HepG2 (cell line): ENCODE results near the gene PDLIM4. TPM values are rescaled to one million over a fixed set of nuclear protein-coding genes. Genes with fewer than 3 reads are reported as not detected.

Source experiments
- ATAC-seq: fragments of 200-7000 bp; cut with Tn5 transposase; 3 replicates; pipeline ENCODE4 v1.9.1; 2020; ENCODE audit warnings: mild to moderate bottlenecking, moderate library complexity
- BruUV-seq: library from RNA; stranded (reverse); fragments of 400-500 nt; replicated peaks from 2 replicates; lab custom pipeline; 2021; lab: Mats Ljungman, UMichigan
- CTCF ChIA-PET: fragments of 300-600 bp; formaldehyde crosslinking; extraction: SDS; loops from one replicate; lab custom pipeline; 2021; ENCODE audit warnings: low total read pairs, inconsistent platforms, low intra/inter-chr PET ratio; lab: Yijun Ruan, JAX
- POLR2A ChIA-PET: fragments of 350-600 bp; sonication (Branson Sonifier 250); formaldehyde crosslinking; loops from one replicate; lab custom pipeline; 2020; ENCODE audit warnings: antibody characterized with exemption, inconsistent platforms; lab: Yijun Ruan, JAX
- DNase-seq: peaks from one replicate; pipeline ENCODE4 v3.0.0-alpha.2; 2015; ENCODE audit warnings: low spot score
- FAIRE-seq: peaks from 3 replicates; lab custom pipeline; 2011; peaks lifted over from hg19 to GRCh38; lab: Jason Lieb, UNC
- H2AFZ ChIP-seq: one replicate; pipeline ENCODE4 v1.6.1; 2011; ENCODE audit warnings: low read length, inconsistent platforms
- H3K27ac ChIP-seq: fragments of 300-600 bp; 3 replicates; pipeline ENCODE4 v1.8.0; 2011; ENCODE audit warnings: mixed run types, mild to moderate bottlenecking, mixed read lengths, low read length, inconsistent platforms; ENCODE audit not compliant: insufficient read depth; ENCODE audit errors: extremely low read length
- H3K27me3 ChIP-seq, 2 experiments: fragments of 200-600 bp in 1 of 2; 2 replicates in 1 of 2; 3 replicates in 1 of 2; pipeline versions ENCODE4 v1.6.0 to v1.8.0; 2011; ENCODE audit warnings: low read length in 2 of 2, mild to moderate bottlenecking in 2 of 2, moderate library complexity in 2 of 2, inconsistent platforms in 1 of 2; ENCODE audit not compliant: insufficient read depth in 2 of 2, control insufficient read depth in 1 of 2
- H3K36me3 ChIP-seq, 2 experiments: fragments of 200-600 bp in 1 of 2; replicated peaks in 1 of 2; 2 replicates in 1 of 2; 3 replicates in 1 of 2; pipeline versions ENCODE4 v1.5.1 to v1.8.0; 2011; ENCODE audit warnings: low read length in 2 of 2, inconsistent platforms in 1 of 2; ENCODE audit not compliant: insufficient read depth in 2 of 2, control insufficient read depth in 1 of 2
- H3K4me1 ChIP-seq: 2 replicates; pipeline ENCODE4 v1.5.1; 2012; ENCODE audit warnings: low read length, inconsistent platforms; ENCODE audit not compliant: insufficient read depth
- H3K4me2 ChIP-seq: 2 replicates; pipeline ENCODE4 v1.6.0; 2011; ENCODE audit warnings: low read depth, low read length, inconsistent platforms
- H3K4me3 ChIP-seq, 3 experiments: fragments of 200-600 bp in 1 of 3; sonication (generic), shearing (Covaris generic) in 1 of 3; replicated peaks in 1 of 3; 2 replicates each; pipeline ENCODE4 v1.5.1; 2011 to 2016; ENCODE audit warnings: low read length in 3 of 3, inconsistent platforms in 2 of 3, low read depth in 2 of 3, mild to moderate bottlenecking in 2 of 3, control low read depth in 1 of 3, mixed read lengths in 1 of 3; ENCODE audit not compliant: insufficient read depth in 1 of 3
- H3K79me2 ChIP-seq: one replicate; pipeline ENCODE4 v1.6.1; 2011; ENCODE audit warnings: low read length, inconsistent platforms; ENCODE audit not compliant: insufficient read depth
- H3K9ac ChIP-seq: 2 replicates; pipeline ENCODE4 v1.6.0; 2011; ENCODE audit warnings: mild to moderate bottlenecking, low read depth, low read length, inconsistent platforms; ENCODE audit not compliant: insufficient read depth
- H3K9me3 ChIP-seq: 2 replicates; pipeline ENCODE4 v1.5.1; 2012; ENCODE audit warnings: mild to moderate bottlenecking, low read length
- H4K20me1 ChIP-seq: 2 replicates; pipeline ENCODE4 v1.6.0; 2011; ENCODE audit warnings: inconsistent platforms, mild to moderate bottlenecking, low read length, moderate library complexity; ENCODE audit not compliant: insufficient read depth
- FOSL2 ChIP-seq: sonication (generic); formaldehyde crosslinking; IDR thresholded peaks from 2 replicates; pipeline ENCODE4 v1.4.0; 2020; ENCODE audit warnings: missing genetic modification reagents
- FOXJ3 ChIP-seq: sonication (generic); formaldehyde crosslinking; IDR thresholded peaks from 2 replicates; pipeline ENCODE4 v1.4.0; 2020; ENCODE audit warnings: missing genetic modification reagents, mild to moderate bottlenecking, borderline replicate concordance
- GFI1 ChIP-seq: sonication (generic); formaldehyde crosslinking; IDR thresholded peaks from 2 replicates; pipeline ENCODE4 v1.5.0; 2020; ENCODE audit warnings: missing genetic modification reagents, mild to moderate bottlenecking, borderline replicate concordance
- HES4 ChIP-seq: sonication (generic); formaldehyde crosslinking; IDR thresholded peaks from 2 replicates; pipeline ENCODE4 v1.9.0; 2021; ENCODE audit warnings: mild to moderate bottlenecking, missing genetic modification reagents, borderline replicate concordance
- HNRNPK ChIP-seq: fragments of 200-400 bp; formaldehyde crosslinking; IDR thresholded peaks from 2 replicates; pipeline ENCODE4 v1.6.1; 2018; ENCODE audit warnings: low read length, low read depth, moderate library complexity, mild to moderate bottlenecking; ENCODE audit not compliant: poor library complexity, severe bottlenecking
- REXO4 ChIP-seq: sonication (generic); formaldehyde crosslinking; IDR thresholded peaks from 2 replicates; pipeline ENCODE4 v1.8.0; 2022; ENCODE audit warnings: missing genetic modification reagents, mild to moderate bottlenecking, borderline replicate concordance
- SAFB2 ChIP-seq: sonication (generic); formaldehyde crosslinking; IDR thresholded peaks from 2 replicates; pipeline ENCODE4 v1.5.1; 2020; ENCODE audit warnings: missing genetic modification reagents, low read depth, mild to moderate bottlenecking, borderline replicate concordance
- ZSCAN20 ChIP-seq: sonication (generic); formaldehyde crosslinking; IDR thresholded peaks from 2 replicates; pipeline ENCODE4 v1.4.0; 2020; ENCODE audit warnings: missing genetic modification reagents, mild to moderate bottlenecking, borderline replicate concordance
- WGBS: methylation state at CpG from one replicate; pipeline ENCODE4 v1.1.6; 2017; ENCODE audit warnings: low lambda C conversion rate; 5-methylcytosine and 5-hydroxymethylcytosine counted together
- in situ Hi-C: cut with HindIII; loops from 2 replicates; pipeline ENCODE4 v1.10.0; 2017; ENCODE audit warnings: low pct_unique_long_range_greater_than_20kb; ENCODE audit not compliant: extremely low pct_ligation_motif_present
- intact Hi-C: fragments of 100-400 bp; cut with micrococcal nuclease; formaldehyde crosslinking; loops from one replicate; pipeline ENCODE4 v1.10.0; 2022; ENCODE audit not compliant: unreplicated experiment
- polyA plus RNA-seq, 8 experiments: library from polyadenylated mRNA; depleted of rRNA in 3 of 8; stranded (reverse) in 7 of 8; unstranded in 1 of 8; fragments of >200 nt; fragmentation: Illumina TruSeq in 4 of 8; extraction: Trizol in 4 of 8; gene quantifications; 2 replicates each; pipeline versions ENCODE4 v1.2.1 to v1.2.3, GENCODE V29; 2011 to 2016; ENCODE audit warnings: low read depth in 4 of 8, missing spikeins in 1 of 8, mixed read lengths in 1 of 8; ENCODE audit not compliant: insufficient read depth in 1 of 8
- total RNA-seq, 5 experiments: library from RNA; depleted of rRNA; stranded (reverse); fragments of >200 nt; fragmentation: Illumina TruSeq; extraction: Trizol; gene quantifications; 2 replicates each; pipeline ENCODE4 v1.2.3, GENCODE V29; 2016; ENCODE audit warnings: low read depth in 1 of 5
- TF ChIP-seq, protein P1 (sequence below): sonication (generic); formaldehyde crosslinking; IDR thresholded peaks from 2 replicates; pipeline ENCODE4; 2020; ENCODE audit warnings: missing genetic modification reagents, mild to moderate bottlenecking, borderline replicate concordance
- TF ChIP-seq, protein P2 (sequence below): sonication (generic); formaldehyde crosslinking; IDR thresholded peaks from 2 replicates; pipeline ENCODE4 v1.5.0; 2020; ENCODE audit warnings: mild to moderate bottlenecking, missing genetic modification reagents, borderline replicate concordance
- TF ChIP-seq, protein P3 (sequence below): sonication (generic); formaldehyde crosslinking; IDR thresholded peaks from 2 replicates; pipeline ENCODE4 v1.4.0; 2020; ENCODE audit warnings: missing genetic modification reagents, borderline replicate concordance

The PDLIM4 gene
- total and polyA plus RNA-seq, 2 of the 13 experiments (the other 11 are each of a cell fraction or from before 2014, with no cell fraction given), result 1.1 to 2.3 TPM

DNA sequence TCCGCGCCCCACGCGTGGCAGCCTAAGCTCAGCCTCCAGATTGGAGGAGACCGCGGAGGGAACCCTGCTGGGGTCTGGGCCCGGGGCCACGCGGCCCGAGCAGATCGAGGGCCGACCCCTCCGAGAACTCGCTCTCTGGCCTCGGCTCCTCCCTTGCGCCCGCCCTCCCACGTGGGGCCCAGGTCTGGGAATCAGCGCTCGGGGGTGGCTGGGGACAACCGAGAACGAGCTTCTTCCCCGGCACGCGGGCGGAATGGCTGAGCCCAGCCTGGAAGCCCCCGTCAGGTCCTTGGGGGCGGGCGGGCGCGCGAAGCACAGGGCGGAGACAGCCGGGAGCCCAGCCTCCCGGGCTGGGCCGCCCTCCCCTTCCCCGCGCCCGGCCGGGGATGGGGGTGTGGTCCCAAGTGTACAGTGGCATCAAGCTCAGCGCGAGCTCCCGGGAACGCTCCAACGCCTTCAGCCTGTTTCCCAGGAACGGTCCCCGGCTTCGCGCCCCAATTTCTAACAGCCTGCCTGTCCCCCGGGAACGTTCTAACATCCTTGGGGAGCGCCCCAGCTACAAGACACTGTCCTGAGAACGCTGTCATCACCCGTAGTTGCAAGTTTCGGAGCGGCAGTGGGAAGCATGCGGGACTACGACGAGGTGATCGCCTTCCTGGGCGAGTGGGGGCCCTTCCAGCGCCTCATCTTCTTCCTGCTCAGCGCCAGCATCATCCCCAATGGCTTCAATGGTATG is 36.7 kb downstream of the PDLIM4 start, which contains the start of gene SLC22A4:
SLC22A4 (plus strand) TSS at position 403 of the 736 bp plus-strand sequence; CDS start at position 626, 223 bp downstream.
- Histone ChIP-seq H3K9ac (peak within 1 kb of the TSS; percentile 91), H3K9me3 (no peaks in the 10 kb centered on the region), H4K20me1 (no peaks in the 10 kb centered on the region), H3K27ac (peak within 1 kb of the TSS; percentile 92), H3K36me3 (no peaks in the 10 kb centered on the region), H3K79me2 (no peaks in the 10 kb centered on the region), H3K4me2 (peak within 1 kb of the TSS; percentile 99), H3K4me3 (peak within 1 kb of the TSS; percentile 51 to 79 (median 55)), H3K4me1 (peaks cover 29% of the 10 kb centered on the region), H3K27me3 (no peaks in the 10 kb centered on the region; a peak in 2 of 5 replicates), H2AFZ (peak within 1 kb of the TSS; percentile 85)
- BruUV-seq, result TSS peak; percentile 67
- FAIRE-seq, result no peak
- peak; percentile 90 for ATAC-seq
- intact Hi-C loops (loop anchor here (5.0 kb wide), 1 partner anchor 73 kb away; the partner anchor contains the start of gene SLC22A5), in situ Hi-C loops (loop anchor here (10.0 kb wide), 1 partner anchor 201 kb away; the partner anchor contains the start of gene IRF1)
- peak; percentile 87 for DNase-seq
- 0% methylated on average over 2 of the region's 63 CpGs for WGBS
- CTCF ChIA-PET, result no interaction called here
- POLR2A ChIA-PET, result interaction anchor here (0.6 to 4.7 kb wide), 30 partner anchors 9 to 757 kb away, joined by 3 to 51 read pairs (median 5); partner anchors contain the start of genes FNIP1, HSPA4, IRF1 and P4HA2
- no peak; the same call in 1 of the 2 replicates for TF ChIP-seq FOSL2 (CRISPR knock-in tag)
- TF ChIP-seq, protein P1, sequence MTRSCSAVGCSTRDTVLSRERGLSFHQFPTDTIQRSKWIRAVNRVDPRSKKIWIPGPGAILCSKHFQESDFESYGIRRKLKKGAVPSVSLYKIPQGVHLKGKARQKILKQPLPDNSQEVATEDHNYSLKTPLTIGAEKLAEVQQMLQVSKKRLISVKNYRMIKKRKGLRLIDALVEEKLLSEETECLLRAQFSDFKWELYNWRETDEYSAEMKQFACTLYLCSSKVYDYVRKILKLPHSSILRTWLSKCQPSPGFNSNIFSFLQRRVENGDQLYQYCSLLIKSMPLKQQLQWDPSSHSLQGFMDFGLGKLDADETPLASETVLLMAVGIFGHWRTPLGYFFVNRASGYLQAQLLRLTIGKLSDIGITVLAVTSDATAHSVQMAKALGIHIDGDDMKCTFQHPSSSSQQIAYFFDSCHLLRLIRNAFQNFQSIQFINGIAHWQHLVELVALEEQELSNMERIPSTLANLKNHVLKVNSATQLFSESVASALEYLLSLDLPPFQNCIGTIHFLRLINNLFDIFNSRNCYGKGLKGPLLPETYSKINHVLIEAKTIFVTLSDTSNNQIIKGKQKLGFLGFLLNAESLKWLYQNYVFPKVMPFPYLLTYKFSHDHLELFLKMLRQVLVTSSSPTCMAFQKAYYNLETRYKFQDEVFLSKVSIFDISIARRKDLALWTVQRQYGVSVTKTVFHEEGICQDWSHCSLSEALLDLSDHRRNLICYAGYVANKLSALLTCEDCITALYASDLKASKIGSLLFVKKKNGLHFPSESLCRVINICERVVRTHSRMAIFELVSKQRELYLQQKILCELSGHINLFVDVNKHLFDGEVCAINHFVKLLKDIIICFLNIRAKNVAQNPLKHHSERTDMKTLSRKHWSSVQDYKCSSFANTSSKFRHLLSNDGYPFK, result 0 out of 2 replicates have a peak, but pooled peaks have one; percentile 39
- TF ChIP-seq SAFB2, result peak; percentile 31; the same call in 1 of the 2 replicates
- 0 out of 2 replicates have a peak, but pooled peaks have one; percentile 63 for TF ChIP-seq FOXJ3 (CRISPR knock-in tag)
- peak; percentile 32 for TF ChIP-seq HNRNPK
- TF ChIP-seq REXO4, result no peak
- TF ChIP-seq ZSCAN20 (CRISPR knock-in tag), result peak; percentile 85; the same call in 1 of the 2 replicates
- TF ChIP-seq, protein P2, sequence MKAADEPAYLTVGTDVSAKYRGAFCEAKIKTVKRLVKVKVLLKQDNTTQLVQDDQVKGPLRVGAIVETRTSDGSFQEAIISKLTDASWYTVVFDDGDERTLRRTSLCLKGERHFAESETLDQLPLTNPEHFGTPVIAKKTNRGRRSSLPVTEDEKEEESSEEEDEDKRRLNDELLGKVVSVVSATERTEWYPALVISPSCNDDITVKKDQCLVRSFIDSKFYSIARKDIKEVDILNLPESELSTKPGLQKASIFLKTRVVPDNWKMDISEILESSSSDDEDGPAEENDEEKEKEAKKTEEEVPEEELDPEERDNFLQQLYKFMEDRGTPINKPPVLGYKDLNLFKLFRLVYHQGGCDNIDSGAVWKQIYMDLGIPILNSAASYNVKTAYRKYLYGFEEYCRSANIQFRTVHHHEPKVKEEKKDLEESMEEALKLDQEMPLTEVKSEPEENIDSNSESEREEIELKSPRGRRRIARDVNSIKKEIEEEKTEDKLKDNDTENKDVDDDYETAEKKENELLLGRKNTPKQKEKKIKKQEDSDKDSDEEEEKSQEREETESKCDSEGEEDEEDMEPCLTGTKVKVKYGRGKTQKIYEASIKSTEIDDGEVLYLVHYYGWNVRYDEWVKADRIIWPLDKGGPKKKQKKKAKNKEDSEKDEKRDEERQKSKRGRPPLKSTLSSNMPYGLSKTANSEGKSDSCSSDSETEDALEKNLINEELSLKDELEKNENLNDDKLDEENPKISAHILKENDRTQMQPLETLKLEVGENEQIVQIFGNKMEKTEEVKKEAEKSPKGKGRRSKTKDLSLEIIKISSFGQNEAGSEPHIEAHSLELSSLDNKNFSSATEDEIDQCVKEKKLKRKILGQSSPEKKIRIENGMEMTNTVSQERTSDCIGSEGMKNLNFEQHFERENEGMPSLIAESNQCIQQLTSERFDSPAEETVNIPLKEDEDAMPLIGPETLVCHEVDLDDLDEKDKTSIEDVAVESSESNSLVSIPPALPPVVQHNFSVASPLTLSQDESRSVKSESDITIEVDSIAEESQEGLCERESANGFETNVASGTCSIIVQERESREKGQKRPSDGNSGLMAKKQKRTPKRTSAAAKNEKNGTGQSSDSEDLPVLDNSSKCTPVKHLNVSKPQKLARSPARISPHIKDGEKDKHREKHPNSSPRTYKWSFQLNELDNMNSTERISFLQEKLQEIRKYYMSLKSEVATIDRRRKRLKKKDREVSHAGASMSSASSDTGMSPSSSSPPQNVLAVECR (CRISPR knock-in tag), result peak; percentile 72; the same call in 1 of the 2 replicates
- peak; percentile 84 for TF ChIP-seq HES4 (CRISPR knock-in tag)
- TF ChIP-seq, protein P3, sequence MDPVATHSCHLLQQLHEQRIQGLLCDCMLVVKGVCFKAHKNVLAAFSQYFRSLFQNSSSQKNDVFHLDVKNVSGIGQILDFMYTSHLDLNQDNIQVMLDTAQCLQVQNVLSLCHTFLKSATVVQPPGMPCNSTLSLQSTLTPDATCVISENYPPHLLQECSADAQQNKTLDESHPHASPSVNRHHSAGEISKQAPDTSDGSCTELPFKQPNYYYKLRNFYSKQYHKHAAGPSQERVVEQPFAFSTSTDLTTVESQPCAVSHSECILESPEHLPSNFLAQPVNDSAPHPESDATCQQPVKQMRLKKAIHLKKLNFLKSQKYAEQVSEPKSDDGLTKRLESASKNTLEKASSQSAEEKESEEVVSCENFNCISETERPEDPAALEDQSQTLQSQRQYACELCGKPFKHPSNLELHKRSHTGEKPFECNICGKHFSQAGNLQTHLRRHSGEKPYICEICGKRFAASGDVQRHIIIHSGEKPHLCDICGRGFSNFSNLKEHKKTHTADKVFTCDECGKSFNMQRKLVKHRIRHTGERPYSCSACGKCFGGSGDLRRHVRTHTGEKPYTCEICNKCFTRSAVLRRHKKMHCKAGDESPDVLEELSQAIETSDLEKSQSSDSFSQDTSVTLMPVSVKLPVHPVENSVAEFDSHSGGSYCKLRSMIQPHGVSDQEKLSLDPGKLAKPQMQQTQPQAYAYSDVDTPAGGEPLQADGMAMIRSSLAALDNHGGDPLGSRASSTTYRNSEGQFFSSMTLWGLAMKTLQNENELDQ (CRISPR knock-in tag), result no peak
- peak; percentile 60; the same call in 1 of the 2 replicates for TF ChIP-seq GFI1
